ENCODE measurements around the gene CLASP1.
"Not testable (repeated sequence)": the region's sequence is repeated elsewhere in the genome, so short reads cannot be mapped to it uniquely, and the experiment has no call there.

Gene CLASP1

DNA sequence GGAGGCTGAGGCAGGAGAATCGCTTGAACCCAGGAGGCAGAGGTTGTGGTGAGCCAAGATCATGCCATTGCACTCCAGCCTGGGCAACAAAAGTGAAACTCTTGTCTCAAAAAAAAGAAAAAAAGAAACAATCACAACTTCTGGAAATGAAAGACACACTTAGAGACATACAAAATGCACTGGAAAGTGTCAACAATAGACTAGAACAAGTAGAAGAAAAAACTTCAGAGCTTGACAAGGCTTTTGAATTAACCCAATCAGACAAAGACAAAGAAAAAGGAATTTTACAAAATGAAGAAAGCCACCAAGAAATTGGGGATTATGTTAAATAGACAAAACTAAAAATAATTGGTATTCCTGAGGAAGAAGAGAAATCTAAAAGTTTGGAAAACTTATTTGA is 22.4 kb upstream of the CLASP1 start:
- not testable (repeated sequence) for DNase-seq; H3K27ac Mint-ChIP-seq; H3K27me3 Mint-ChIP-seq; H3K4me1 Mint-ChIP-seq; H3K36me3 Mint-ChIP-seq (ENCODE audit: low read depth); H3K4me3 Mint-ChIP-seq; ATAC-seq
- peaks cover 37% of the 10 kb centered on the region for H3K9me3 Mint-ChIP-seq

DNA sequence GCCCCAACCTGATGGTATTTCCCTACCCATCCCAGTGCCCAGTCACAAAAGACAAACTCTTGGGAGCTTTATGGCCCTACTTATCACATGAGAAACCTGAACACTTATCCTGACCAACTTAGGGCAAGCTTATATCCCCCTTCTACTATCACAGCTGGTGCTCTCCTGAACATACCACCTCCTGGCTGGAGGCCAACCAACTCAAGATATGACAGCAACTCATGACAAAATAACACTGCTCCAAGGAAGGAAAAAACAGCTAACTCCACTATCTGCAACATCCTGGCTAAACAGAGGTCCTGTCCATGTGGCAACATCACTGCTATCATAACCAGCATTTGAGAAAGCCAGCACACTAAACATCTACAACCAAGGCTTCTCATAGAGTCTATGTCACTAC is 20.9 kb upstream of the CLASP1 start:
- Mint-ChIP-seq H3K27ac (no peak overlapping the region), H3K9me3 (peaks cover 28% of the 10 kb centered on the region)

DNA sequence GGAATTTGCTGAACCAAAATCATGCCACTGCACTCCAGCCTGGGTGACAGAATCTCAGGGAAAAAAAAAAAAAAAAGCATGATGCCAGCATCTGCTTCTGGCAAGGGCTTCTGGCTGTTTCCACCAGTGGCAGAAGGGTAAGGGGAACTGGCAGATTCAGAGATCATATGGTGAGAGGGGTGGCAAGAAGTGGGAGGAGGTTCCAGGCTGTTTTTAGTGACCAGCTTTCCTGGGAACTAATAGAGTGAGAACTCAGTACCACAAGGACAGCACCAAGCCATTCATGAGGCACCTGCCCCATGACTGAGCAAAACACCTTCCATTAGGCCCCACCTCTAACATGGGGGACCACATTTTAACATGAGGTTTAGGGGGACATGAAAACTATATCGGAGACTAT is 18.4 kb upstream of the CLASP1 start:
- Mint-ChIP-seq H3K36me3 (ENCODE audit: low read depth) (no peaks in the 10 kb centered on the region), H3K27me3 (no peaks in the 10 kb centered on the region), H3K27ac (no peak overlapping the region), H3K4me1 (no peaks in the 10 kb centered on the region), H3K4me3 (no peak overlapping the region), H3K9me3 (peaks cover 9% of the 10 kb centered on the region)
- ATAC-seq (no peak), DNase-seq (no peak)

More for the DNA sequence above, 20.9 kb upstream of the CLASP1 start:
- no peak for DNase-seq
- Mint-ChIP-seq H3K27me3 (peaks cover 2% of the 10 kb centered on the region), H3K36me3 (ENCODE audit: low read depth) (peaks cover 6% of the 10 kb centered on the region), H3K4me1 (no peaks in the 10 kb centered on the region), H3K4me3 (no peak overlapping the region)
- no peak for ATAC-seq

DNA sequence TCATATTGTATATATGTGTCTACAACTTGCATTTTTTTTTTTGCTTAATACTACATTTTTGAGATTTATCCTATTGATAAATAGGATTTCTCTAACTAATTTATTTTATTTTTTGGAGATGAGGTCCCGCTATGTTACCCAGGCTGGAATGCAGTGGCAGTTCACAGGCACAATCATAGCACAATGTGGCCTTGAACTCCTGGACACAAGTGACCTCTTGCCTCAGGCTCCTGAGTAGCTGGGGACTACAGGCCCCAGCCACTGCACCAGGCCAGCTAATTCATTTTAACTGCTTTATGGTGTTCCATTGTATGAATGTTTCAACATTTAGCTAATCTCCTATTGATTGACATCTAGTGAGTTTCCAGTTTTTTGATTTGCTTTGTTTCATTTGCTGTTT is 16.8 kb upstream of the CLASP1 start:
- H3K27ac Mint-ChIP-seq = no peak overlapping the region
- H3K4me1 Mint-ChIP-seq = no peaks in the 10 kb centered on the region
- no peaks in the 10 kb centered on the region for H3K9me3 Mint-ChIP-seq
- H3K4me3 Mint-ChIP-seq = no peak overlapping the region
- no peaks in the 10 kb centered on the region for H3K27me3 Mint-ChIP-seq
- peaks cover 3% of the 10 kb centered on the region for H3K36me3 Mint-ChIP-seq (ENCODE audit: low read depth)
- DNase-seq (no peak), ATAC-seq (no peak)

DNA sequence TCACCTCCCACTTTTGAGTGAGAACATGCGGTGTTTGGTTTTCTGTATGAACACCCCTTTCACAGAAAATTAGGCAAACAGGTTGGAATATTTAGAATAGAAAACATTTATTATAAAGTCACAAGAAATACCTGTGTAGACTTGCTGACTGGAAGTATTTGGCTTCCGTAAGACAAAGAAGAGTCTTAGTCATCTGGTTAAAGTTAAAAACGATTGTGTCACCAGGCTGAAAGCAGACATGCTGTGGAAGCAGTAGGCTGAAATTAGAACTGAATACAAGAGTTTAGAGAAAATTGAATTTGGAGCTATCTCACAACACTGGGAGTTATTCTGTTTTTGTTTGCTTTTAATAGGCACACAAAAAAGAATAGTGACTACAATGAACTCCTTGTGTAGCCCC is 16.2 kb upstream of the CLASP1 start:
- Mint-ChIP-seq H3K27me3 (no peaks in the 10 kb centered on the region), H3K27ac (no peak overlapping the region), H3K4me1 (no peaks in the 10 kb centered on the region), H3K9me3 (no peaks in the 10 kb centered on the region), H3K36me3 (ENCODE audit: low read depth) (peaks cover 3% of the 10 kb centered on the region), H3K4me3 (no peak overlapping the region)
- DNase-seq (no peak), ATAC-seq (no peak)

DNA sequence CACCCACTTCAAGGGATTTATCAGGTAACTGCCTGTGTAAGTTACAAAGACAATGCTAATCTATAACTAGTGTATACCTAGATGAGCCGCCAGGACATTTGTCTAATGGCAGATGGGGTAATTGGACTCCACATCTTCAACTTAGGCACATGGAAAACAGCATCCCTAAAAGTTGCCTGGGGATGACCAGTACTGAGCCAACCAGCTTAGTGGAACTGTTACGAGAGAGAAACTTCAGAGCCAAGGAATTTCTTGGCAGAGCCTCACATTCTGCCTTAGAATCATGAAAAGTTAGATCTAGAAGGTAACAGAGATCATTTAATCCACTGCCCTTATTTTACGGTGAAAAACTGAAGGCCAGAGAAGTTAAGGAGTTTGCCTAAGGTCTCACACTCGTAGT is 15.5 kb upstream of the CLASP1 start:
- no peak overlapping the region for H3K27ac Mint-ChIP-seq
- H3K36me3 Mint-ChIP-seq (ENCODE audit: low read depth) = peaks cover 3% of the 10 kb centered on the region
- no peak overlapping the region for H3K4me3 Mint-ChIP-seq
- no peaks in the 10 kb centered on the region for H3K27me3 Mint-ChIP-seq
- no peaks in the 10 kb centered on the region for H3K9me3 Mint-ChIP-seq
- ATAC-seq (no peak), DNase-seq (no peak)
- H3K4me1 Mint-ChIP-seq = no peaks in the 10 kb centered on the region

DNA sequence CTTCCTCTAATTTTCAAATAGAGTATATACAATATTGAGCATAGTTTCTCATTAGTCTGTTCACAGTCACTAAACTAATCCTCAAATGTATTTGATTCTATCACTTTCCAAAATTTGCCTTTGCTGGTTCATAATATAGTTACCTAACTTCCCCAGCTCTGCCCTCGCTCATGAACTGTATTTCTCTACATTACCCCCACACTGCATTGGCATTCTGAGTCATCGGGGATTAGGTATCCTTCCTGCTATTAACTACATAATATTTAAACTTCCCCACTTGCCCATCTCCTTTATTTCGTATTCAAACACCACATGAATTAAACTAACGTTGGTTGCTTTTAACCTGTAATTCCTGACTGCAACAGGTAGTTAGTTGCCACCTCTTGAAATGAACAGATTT is 14.8 kb upstream of the CLASP1 start:
- ATAC-seq = no peak

DNA sequence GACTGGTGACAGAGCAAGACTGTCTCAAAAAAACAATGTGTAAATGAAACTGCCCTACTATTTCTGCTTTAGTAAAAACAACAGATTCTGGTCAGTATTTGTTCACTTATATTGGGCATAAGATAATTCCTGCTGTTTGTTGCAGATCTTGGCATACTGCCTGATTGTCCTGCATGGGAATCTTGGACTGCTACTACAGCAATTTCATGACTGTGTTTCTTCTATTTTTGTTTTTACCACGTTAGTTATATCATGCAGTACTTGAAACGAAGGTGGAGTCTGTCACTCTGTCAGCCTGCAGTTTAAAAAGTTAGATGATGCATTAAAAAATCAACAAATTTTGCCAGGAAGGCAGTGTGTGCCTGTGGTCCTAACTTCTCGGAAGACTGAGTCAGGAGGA is 14.2 kb upstream of the CLASP1 start:
- Mint-ChIP-seq H3K27me3 (no peaks in the 10 kb centered on the region), H3K4me1 (no peaks in the 10 kb centered on the region), H3K4me3 (no peak overlapping the region), H3K9me3 (no peaks in the 10 kb centered on the region), H3K27ac (no peak overlapping the region), H3K36me3 (ENCODE audit: low read depth) (peaks cover 6% of the 10 kb centered on the region)
- DNase-seq (no peak), ATAC-seq (no peak)

More for the DNA sequence above, 14.8 kb upstream of the CLASP1 start:
- Mint-ChIP-seq H3K4me1 (no peaks in the 10 kb centered on the region), H3K27me3 (no peaks in the 10 kb centered on the region), H3K9me3 (no peaks in the 10 kb centered on the region), H3K4me3 (no peak overlapping the region), H3K27ac (no peak overlapping the region), H3K36me3 (ENCODE audit: low read depth) (peaks cover 3% of the 10 kb centered on the region)
- no peak for DNase-seq

DNA sequence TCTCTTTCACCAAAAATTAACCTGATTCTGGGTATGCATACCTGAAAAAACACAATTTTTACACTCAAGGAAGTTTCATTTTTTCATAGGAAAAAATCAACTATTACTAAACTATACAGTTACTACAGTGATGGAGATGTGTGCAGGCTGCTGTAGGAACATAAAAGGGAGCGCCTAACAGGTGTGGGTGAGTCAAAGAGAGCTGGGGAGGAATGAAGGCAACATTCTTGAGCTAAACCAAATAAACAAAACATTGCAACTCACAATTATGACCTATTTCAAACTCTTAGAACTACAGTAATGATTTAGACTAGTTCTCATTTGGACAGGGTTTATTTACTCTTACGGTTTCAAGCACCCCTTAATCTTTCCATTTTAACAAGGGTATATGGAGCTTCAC is 13.4 kb upstream of the CLASP1 start:
- Mint-ChIP-seq H3K9me3 (no peaks in the 10 kb centered on the region), H3K4me3 (no peak overlapping the region), H3K4me1 (peaks cover 2% of the 10 kb centered on the region), H3K27ac (no peak overlapping the region), H3K27me3 (no peaks in the 10 kb centered on the region), H3K36me3 (ENCODE audit: low read depth) (peaks cover 6% of the 10 kb centered on the region)
- DNase-seq (no peak), ATAC-seq (no peak)

DNA sequence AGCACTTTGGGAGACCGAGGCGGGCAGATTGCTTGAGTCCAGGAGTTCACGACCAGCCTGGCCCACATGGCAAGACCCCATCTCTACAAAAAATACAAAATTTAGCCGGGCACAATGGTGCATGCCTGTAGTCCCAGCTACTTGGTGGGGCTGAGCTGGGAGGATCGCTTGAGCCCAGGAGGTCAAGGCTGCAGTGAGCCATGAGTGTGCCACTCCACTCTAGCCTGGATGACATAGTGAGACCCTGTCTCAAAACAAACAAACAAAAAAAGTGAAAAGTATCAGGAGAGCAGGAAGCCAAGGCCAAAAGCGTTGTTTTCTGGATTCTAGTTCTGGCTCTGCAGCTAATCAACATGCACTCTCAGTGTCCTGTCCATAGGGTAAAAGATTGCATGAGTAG is 10.7 kb upstream of the CLASP1 start:
- H3K4me1 Mint-ChIP-seq = peaks cover 2% of the 10 kb centered on the region
- H3K36me3 Mint-ChIP-seq (ENCODE audit: low read depth) = peaks cover 6% of the 10 kb centered on the region
- ATAC-seq (no peak), DNase-seq (no peak)
- H3K4me3 Mint-ChIP-seq = no peak overlapping the region
- H3K27me3 Mint-ChIP-seq = no peaks in the 10 kb centered on the region
- no peaks in the 10 kb centered on the region for H3K9me3 Mint-ChIP-seq
- no peak overlapping the region for H3K27ac Mint-ChIP-seq

DNA sequence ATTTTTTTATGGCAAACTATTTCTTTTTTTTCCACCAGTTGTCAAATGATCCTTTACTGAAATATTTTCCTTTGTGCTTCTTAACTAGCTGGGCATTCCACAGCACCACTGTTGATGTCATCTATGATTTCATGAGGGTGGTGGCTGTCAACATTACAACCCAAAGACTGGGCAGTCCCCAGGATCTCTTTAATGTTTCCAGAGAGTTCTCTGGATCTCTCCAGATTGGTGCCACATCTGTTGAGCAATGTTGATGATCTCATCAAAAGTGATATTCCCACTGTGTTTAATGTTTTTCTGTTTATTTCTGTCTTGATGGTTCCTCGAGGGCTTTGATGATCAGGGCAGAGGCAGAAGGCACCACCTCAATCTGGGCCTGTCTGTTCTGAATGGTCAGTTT is 9.1 kb upstream of the CLASP1 start:
- not testable (repeated sequence) for H3K36me3 Mint-ChIP-seq (ENCODE audit: low read depth); ATAC-seq; DNase-seq; H3K4me1 Mint-ChIP-seq; H3K9me3 Mint-ChIP-seq; H3K27ac Mint-ChIP-seq; H3K4me3 Mint-ChIP-seq; H3K27me3 Mint-ChIP-seq

DNA sequence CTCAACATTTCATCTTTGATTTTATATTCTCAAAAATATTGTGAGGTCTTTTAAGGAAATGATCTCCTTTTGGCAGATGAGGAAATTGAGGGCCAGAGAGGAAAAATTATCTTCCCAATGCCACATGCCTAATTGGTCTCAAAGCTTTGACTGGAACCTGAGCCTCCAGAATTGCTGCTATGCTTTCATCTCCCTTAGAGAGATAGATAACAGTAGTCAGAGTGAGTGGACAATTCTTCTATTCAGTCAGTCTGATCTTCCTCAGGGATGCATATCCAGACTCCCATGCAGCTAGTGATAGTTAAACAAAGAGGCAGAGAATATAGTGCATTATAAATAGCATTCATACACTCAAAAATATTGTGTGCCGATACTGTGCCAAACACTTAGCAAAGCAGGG is 3.8 kb upstream of the CLASP1 start:
- H3K27ac Mint-ChIP-seq = no peak overlapping the region
- H3K4me1 Mint-ChIP-seq = peaks cover 42% of the 10 kb centered on the region
- H3K9me3 Mint-ChIP-seq = no peaks in the 10 kb centered on the region
- H3K27me3 Mint-ChIP-seq = no peaks in the 10 kb centered on the region
- H3K4me3 Mint-ChIP-seq = no peak overlapping the region
- ATAC-seq (no peak), DNase-seq (no peak)
- peaks cover 22% of the 10 kb centered on the region for H3K36me3 Mint-ChIP-seq (ENCODE audit: low read depth)

DNA sequence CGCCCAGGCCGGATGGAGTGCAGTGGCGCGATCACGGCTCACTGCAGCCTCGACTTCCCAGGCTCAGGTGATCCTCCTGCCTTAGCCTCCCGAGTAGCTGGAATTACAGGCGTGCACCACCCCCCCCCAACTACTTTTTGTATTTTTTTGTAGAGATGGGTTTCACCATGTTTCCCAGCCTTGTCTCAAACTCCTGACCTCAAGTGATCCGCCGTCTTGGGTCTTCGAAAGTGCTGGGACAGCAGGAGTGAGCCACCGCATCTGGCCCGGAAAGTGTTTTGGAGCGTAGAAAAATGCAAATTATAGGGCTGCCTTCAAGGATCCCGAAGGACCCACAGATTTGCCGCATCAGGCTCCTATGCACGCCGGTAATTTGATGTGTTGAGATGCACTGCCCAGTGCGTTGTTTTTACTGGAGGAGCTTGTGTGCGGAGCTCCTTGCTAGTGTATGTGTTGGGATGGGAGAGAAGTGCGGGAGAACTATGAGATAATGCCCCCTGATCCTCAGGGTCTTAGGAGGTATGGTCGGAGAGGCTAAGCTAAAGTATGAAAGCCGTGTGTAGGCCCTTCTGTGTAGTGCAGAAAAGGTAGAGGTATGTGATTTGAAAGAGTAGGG is 1.2 kb upstream of the CLASP1 start:
- peaks cover 26% of the 10 kb centered on the region for H3K36me3 Mint-ChIP-seq (ENCODE audit: low read depth)
- H3K27me3 Mint-ChIP-seq = no peaks in the 10 kb centered on the region
- DNase-seq (peak; percentile 25), ATAC-seq (no peak)
- peak overlapping the region; percentile 97 for H3K4me3 Mint-ChIP-seq
- H3K27ac Mint-ChIP-seq = peak overlapping the region; percentile 99
- H3K4me1 Mint-ChIP-seq = peaks cover 59% of the 10 kb centered on the region
- H3K9me3 Mint-ChIP-seq = no peaks in the 10 kb centered on the region

DNA sequence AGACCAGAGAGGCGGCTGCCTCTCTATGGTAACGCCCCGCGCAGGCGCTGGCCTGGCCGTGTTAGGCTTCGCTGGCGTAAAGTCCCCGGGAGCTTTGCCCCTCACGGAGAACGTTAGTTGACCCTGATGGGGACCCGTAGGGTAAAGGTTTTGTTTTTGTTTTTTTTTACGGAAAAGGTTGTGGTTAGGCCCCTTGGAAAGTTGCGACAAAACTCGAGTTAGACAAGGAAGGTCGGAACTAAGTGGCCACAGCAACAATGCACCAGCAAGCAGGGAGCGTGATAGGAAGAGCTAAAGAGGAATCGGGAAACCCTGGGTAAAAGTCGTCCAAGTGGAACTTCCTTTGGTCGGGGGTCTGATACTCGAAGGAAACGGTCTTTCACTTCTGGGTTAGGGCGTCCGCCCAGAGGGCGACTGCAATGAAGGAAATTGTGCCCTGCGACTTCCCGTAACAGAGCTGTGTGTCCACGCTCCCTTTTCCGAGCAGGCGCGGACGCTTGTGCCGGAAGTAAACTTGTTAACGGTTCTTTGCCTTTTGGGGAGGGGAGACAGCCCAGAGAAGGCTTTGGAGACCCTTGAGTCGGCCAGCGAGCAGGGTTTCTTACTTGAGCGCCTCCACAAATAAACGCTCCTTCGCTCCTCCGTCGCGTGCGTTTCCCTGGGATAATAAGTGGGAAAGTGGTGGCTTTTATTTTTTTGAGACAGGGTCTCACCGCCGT is 493 bp upstream of the CLASP1 start:
- peak; percentile 96 for ATAC-seq
- H3K4me1 Mint-ChIP-seq = peaks cover 65% of the 10 kb centered on the region
- peak overlapping the region; percentile 97 for H3K4me3 Mint-ChIP-seq
- no peaks in the 10 kb centered on the region for H3K9me3 Mint-ChIP-seq
- DNase-seq = peak; percentile 93
- H3K36me3 Mint-ChIP-seq (ENCODE audit: low read depth) = peaks cover 26% of the 10 kb centered on the region
- peak overlapping the region; percentile 99 for H3K27ac Mint-ChIP-seq
- H3K27me3 Mint-ChIP-seq = no peaks in the 10 kb centered on the region

DNA sequence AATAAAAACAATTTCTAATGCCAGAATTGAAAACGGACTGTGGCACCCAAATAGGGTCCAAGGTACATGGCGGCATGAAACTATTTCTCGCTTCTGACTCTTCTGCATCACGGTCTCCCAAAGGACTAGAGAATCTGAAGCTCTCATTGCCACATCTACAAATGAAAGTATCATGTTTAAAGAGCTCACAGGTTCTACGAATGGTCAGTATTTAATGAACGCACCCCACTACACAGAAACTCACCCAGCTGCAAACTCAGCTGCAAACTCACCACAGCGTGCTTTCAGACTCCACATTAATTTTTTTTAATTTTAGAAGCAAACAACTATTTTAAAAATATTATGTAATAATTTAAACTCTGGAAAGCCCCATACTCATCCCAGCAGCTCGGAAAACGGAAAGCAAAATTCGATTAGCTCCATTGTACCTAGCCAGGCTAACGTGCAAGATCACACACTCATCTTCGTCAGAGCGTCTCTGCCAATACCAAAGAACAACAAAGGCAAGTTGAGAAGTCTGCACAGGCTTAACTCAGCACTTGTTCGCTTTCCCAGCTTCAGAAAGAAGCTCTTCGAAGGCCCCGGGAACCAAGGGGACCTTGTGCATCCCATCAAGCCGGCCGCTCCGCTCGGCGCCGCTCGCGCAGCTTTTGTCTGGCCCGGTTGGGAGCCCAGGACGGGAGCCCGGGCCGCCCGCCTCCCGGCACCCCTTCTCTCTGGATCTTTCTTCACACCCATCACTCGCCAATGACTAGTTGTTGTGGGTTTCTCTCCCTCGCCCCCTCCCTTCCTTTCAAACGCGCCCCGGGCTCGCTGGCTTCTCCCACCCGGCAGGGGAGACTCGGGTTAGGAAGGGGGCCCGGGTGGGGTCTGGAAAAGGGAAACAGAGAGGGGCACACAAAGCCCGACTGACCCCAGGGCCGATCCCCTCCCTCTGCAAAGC is 785 bp downstream of the CLASP1 start:
- Mint-ChIP-seq H3K27ac (peak overlapping the region; percentile 99), H3K4me3 (peak overlapping the region; percentile 97), H3K4me1 (peaks cover 67% of the 10 kb centered on the region), H3K9me3 (no peaks in the 10 kb centered on the region), H3K36me3 (ENCODE audit: low read depth) (peaks cover 26% of the 10 kb centered on the region), H3K27me3 (no peaks in the 10 kb centered on the region)
- ATAC-seq = peak; percentile 21
- peak; percentile 57 for DNase-seq
